NCI-H748 (cell line): ENCODE data around the gene LRRC4.

Experiments
- DNase-seq: peaks from one replicate; lab custom pipeline; 2025; ENCODE audit not compliant: unreplicated experiment; lab: John Stamatoyannopoulos, UW

The LRRC4 gene

DNA sequence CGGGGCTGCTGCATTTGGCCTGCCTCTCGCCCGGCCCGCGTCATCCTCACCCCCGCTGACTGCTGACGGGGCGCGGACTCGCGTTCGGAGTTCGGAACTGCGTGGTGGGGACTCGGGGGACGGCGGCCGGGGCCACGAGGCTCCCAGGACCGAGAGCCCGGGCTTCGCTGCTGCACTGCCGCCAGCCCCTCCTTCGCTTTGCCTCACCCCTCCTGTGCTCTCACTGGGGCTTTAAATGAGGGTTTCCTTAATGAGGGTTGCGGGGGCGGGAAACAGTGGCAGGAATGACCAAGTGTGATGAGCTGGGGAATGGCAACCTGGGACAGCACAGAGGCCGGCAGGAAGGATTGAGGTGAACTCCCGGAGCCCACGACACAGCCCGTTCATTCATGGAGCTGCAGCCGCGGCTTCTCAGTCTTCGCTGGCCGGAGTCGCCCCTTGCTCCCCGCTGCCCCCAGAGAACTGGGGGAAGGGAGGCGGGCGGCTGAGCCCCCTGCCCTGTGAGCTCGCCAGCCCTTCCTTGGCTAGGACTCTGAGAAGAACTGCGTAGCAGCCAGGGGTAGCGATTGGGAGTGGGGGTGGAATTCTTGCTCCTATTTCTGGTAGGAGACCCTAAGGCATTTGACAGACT lies 1.5 kb upstream of the LRRC4 start:
- DNase-seq = peak; percentile 42

DNA sequence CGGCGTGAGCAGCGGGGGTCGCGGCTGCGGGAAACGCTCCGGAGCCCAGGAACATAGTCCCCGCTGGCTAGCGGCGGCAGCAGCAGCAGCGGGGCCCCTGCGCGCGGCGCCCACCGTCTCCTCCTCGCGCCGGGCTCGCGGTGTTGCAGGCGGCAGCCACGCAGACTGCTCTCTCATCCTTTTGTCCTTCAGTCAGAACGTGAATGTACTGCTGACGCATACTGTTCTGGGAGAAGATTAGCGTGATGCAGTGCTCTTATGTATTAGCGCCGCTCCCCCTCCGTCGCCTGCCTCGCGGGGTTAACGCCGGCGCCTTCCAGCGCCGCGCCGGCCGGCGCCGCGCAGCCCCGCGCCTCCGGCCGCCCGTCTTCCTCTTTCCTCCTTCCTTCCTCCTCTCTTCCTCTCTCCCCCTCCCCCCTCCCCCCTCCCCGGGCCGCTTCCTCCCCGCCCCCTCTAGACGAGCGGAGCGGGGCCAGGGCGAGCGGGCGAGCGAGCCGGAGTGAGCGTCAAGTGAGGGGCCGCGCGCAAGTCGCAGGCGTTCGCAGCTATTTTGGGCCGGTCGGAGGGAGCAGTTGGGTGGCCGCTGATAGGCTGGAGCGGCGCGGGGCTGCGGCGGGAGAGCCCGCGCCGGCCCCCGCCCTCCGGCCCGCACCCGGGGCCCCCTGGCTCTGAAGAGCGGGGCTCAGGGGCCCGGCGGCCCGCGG lies 816 bp upstream of the LRRC4 start:
- DNase-seq = peak; percentile 88

DNA sequence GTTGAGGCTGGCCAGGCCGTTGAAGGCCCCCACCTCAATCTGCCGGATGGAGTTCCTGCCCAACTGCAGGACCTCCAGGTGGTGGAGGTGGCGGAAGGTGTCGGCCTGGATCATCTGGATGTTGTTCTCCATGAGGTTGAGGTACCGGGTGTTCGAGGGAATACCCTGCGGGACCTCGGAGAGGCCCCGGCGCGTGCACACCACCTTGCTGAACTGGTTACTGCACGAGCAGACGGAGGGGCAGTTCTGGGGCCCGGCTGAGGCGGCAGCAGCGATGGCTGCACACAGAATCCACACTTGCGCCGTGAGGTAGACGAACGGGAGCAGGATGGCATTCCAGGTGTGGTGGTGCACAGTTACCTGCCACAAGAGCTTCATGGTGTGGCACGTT lies 979 bp downstream of the LRRC4 start:
- no peak for DNase-seq

DNA sequence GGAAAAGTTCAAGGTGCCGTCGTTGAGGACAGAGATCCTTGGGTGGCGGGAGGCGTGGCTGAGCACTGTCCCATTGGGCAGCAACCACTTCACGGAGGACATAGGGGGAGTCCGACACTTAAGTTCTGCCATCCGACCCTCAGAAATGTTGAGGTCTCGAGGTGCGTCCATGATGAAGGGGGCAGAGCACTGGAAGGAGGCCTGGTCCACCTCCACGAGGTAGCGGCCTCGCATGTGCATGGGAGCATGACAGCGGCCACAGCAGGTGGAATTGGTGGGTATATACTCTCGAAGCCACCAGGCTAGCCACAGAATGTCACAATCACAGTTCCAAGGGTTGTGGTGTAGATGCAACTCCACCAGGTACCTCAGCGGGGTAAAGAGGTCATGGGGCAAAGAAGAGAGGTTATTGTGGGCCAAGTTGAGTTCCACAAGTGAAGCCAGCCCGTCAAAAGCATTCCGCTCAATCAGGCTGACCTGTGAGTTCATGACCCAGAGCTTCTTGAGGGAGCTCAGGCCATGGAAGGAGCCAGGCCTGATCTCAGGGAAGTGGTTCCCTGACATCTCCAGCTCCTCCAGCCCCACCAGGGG lies 1.7 kb downstream of the LRRC4 start:
- no peak for DNase-seq

DNA sequence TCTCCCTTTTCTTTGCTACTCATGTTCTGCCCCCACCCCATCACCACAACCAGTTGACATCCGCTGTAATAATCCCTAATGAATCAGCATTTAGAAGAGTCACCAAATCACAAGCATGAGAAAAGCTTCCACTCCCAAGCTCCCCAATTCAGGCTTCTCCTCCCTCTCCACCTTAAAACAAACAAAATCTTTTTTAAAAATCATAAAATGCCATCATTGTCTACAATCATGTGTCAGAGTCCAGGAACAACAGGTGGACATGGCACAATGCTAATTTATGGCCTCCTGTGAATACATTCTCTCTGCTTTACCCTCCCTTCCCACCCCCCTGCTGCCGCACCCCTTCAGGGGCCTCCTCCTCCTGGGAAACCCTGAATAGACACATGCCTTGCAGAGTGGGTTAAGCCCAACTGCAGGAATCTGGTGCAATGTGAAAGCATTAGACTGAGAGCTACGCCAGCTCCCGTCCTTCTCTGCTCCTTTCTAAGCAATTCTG lies 3.7 kb downstream of the LRRC4 start:
- peak; percentile 11 for DNase-seq

DNA sequence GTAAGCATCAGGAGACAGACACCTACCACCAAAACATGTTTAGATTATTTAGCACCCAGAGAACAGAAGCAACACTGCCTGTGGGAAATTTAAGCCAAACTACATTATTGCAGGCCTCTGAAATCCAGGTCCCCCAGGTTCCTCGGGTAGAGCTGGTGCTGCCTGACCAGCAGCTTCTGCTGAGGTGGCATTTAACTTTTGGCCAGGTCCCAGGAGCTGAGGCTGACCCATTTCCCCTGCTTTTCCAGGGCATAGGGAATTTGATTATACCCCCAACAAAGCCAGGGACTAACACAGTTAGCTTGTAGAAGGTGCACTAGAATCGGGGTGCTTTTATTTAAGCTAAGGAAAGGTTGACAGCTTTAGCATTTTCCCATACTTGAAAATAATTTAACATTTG lies 4.7 kb downstream of the LRRC4 start:
- no peak for DNase-seq

DNA sequence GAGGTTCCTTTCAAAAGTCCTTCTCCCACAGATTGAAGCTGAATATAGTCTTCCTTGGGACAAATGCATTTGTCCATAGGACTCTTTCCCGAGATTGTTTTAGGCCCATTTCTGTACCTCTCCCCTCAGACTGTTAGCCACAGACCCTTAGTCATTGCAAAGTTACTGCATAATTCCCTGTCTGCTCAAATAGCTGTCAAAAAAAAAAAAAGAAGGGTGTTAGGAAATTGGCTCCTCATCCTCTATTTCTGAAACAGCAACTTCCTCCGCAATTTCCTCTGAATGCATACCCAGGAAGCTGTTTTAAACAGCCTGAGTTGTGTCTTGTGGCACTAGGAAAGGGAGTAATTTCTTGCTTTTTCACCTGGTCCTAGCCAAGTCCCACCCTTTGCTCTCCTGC lies 5.4 kb downstream of the LRRC4 start:
- no peak for DNase-seq

DNA sequence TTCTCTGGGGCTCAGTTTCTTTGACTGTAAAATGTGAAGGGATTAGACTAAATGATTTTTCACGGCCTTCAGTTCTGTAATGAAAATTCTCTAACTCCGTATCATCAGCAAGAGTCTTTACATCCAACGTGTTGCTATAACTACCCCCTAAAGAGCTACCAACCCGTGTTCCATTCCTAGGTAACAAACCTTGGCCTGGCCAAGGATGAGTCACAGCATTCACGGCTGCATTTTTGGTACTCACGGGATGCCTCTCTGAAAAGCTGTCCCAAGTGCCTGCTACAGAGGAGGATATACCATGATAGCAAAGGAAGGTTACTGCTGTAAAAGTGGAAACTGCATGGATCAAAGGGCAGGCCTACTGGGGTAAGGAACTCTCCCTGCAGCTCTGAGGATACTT lies 5.9 kb downstream of the LRRC4 start:
- DNase-seq = no peak

DNA sequence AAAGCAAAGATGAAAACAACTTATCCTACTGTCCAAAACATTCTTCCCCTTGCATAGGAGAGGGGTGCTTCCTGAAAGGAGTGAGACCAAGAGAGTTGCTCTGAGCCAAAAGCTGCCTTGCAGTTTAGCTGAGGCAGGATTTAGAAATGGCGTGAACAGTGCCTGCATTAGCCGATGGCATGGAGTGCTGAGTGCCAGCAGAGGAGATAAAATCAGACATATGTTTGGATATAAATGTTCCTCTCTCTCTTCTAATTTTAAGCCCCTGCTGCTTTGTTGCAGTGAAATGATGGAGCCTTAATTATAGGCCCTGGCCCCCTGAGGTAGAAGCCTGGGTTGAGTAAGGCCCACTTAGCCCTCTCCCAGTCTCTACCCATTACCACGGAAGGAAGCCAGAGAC lies 7.1 kb downstream of the LRRC4 start:
- DNase-seq = no peak

DNA sequence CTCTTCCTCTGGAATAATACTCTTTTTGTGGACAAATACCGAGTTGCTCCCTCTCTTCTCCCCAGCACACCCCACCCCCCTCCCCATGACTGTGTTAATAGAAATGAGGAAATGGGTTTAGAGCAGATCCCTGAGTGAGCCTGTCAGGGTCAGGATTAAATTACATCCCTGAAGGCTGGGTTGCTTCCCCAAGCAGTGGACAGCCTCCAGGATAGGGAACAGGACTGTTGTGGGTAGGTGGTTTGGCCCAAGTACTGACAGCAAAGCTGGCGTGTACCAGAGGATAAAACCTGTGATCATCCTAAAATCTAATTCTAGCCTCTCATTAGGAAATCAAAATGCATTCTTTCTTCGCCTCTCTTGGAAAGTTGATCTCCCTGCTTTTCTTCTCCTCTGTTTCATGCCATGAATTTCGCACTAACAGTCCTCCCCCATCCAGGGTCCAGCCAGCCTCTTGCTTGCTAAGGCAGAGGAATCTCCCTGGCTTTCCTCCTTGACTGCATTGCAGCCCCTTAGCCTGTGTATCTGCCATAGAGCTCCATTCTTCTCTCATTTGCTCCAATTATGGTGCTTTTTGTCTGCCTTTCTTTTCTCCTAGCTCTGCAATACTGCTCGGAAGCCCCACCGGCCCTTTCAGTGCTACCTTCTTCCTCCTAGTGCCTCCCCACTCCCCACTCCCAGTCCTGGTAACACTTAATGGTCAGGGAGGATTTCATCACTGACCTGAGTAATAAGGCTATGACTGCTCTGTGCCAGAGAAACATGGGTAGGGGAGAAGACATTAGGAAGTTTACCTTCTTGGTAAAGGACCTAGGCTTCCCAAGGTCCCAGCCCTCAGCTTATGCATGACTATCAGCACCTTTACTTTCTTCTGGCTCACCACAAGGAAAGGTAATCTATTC lies 8.4 kb downstream of the LRRC4 start:
- no peak for DNase-seq

DNA sequence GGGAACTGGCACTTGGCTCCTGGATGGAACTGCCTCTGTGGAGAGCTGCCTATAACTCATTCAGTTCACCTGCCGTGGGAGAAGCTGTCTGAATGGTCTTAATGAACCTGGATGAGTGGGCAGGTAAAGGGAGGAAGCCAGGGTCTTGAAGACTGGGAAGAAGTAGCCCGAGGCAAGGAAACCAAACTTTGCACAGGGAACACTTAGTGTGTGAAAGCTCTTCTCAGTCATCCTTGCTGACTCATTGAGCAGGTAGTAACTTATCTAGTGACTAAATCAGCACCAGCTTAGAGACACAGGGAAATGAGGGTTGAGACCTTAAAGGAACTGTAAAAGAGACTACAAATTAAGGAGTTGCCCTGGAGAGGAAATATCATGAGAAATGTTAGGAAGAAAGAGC lies 9.9 kb downstream of the LRRC4 start:
- no peak for DNase-seq

DNA sequence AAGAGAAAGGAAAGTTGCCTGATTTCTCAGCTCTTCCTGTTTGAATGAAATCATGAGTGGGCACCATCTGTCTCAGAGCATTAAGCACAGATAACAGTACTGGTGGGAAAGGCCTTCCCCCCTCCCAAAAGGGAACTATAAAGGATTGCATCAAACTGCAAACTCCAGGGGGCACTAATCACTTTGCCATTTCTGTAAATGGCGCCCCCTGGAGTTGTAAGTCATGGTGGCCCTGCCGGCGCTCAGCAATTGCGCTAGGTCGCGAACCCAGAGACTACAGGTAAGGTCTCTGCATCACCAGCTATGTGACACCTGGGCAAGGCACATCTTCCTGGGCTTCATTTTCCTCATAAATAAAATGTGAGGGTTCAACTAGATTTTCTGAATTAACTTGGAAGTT lies 11.1 kb downstream of the LRRC4 start:
- DNase-seq = no peak

DNA sequence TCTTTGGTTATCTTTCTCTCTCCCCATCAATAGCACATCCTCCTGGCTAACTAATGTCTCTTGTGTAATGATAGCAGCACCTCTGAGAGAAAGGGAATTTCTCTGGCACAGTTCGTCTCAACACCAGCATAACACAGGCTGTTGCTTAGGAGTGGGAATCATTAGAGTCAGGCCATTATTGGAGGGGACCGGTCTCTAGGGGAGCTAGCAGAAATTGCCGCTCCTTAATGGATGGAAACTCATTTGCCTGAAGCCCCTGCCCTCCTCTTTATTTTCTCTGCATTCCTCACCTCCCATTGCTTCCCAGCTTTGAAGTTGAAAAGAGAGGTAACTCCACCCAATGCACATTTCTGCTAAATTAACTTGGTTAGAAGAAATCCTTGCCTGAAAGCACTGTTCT lies 11.9 kb downstream of the LRRC4 start:
- no peak for DNase-seq

DNA sequence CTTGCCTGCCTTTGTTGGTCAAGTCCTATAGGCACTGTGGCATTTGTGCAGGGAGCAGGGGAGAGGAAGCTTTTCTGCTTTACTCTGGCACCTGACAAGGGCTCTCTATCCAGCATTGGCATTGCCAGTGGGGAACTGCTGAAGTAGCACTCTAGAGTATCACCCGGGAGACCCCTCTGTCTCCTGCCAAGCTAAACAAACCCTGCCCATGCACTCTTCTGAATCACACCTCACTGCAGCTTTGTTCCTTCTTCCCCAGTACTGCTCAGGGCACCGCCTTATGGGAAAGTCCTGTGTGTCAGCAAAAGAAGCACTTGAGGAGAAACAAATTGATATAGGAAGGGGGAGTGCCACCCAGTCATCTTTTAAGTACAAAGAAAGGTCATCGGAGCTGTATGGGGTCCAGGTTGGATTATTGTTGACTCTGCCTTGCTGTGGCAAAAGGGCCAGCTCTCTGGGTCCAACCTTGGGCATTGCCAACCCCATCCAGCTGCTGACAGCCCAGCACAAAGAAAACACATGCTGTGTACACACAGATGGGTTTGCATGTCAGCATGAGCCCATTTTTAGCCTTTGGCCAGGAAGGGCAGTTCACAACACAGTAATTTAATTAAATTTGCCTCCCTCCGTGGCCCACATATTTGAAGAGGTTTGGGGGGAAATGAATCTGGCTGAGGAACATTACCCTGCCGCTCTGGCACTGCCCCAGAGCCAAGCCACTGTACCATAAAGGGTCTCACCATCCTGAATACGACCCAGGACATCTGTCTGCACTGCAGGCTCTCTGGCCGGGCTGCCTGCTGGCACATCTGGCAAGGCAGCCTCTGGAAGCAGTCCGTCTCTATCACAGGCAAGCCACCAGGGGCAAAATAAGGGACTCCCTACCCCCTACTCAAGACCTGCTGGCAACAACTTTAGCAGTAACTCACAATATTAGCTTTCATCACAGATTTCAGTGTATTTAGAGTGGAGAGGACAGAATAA lies 13.1 kb downstream of the LRRC4 start:
- peak; percentile 95 for DNase-seq

DNA sequence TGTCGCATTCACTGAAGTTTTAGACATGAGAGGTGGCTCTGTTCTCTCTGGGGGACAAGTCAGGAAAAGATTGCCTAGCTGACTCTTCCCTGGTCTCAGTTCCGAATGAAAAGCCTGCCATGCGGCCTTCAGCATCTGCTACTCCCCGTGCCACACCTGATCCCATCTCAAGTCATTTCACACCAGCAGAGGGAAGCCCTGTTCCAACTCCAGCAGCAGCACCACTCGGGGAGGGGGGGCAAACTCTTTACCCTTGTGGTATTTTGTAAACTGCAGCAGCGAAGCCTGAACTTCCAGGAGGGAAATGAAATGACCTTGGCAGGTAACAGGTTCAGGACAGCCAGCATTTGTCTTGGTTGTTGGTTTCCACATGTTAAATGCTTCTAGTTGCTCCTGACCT lies 13.8 kb downstream of the LRRC4 start:
- DNase-seq = no peak

DNA sequence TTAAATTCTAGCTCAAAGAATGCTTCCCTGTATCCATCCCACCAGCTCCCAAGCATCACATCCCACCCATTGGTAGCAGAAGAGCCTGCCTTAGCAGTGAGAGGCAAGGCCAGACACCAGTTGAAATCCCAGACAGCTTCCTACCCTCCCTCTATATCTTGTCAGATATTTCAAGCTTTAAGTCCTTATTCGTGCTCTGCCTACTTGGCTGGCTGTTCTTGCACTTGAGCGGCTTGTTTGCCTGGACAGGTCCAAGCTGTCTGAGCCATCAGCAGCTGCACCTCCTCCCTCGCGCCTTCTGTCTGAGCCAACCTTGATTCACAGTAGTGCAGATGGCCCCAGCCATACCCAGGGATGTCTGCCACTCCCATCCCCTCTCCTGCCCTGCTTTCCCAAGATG lies 16.4 kb downstream of the LRRC4 start:
- DNase-seq = no peak

DNA sequence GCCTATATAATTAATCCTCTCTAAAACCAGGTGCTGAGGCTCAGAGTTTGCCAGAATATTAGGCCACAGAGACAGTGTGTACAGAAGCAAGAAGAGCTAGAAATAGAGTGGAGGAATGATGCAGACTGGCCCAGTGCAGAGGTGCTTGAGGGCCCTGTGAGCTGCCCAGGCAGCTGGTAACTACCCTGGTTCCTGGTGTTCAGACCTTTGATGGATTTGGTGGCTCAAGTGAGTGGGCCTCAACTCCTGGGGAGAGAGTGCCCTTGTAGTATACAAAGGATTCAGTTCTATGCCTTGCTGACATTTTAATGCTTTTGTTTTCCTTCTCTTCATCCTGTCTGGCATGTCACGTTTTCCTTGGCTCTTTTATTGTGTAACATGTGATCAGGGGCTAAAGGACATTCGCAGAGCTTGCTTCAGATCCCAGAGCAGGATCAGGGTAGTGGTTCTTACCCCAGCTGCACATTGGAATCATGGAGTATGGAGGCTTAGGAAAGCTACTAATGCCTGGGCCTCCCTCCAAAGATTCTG lies 20.0 kb downstream of the LRRC4 start:
- no peak for DNase-seq

DNA sequence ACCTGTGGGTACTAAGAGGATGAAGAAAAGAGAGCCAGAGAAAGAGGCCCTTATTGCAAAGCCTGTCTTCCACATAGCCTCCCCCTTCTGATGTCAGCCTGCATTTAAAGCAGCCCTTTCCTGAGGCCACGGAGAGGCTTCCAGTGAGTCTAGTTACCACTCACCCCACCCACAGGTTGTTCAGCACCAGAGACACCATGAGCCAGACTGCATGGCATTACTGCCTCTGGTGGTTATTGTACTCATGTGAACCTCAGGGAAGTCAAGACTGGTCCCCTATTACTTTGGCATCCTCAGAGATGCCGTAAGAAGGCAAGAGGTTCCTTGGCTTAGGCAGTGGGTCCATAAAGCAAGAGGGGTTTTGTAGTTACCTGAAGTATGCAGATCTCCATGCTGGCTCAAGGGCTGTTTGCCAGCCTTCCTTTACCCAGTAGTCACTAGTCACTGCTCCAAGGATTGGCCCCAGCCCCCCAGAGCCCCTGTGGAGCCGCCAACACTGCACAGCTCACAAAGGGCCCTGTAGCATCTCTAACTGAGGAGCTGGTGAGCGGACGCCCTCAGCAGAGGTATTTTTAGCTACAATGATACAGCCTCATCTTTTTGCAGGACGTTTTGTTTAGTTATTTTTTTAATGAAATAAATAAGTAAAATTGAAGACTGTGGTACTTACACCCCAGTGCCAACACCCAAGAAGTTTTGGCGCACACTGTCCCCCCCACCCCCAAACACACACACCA lies 20.7 kb downstream of the LRRC4 start:
- DNase-seq = no peak

DNA sequence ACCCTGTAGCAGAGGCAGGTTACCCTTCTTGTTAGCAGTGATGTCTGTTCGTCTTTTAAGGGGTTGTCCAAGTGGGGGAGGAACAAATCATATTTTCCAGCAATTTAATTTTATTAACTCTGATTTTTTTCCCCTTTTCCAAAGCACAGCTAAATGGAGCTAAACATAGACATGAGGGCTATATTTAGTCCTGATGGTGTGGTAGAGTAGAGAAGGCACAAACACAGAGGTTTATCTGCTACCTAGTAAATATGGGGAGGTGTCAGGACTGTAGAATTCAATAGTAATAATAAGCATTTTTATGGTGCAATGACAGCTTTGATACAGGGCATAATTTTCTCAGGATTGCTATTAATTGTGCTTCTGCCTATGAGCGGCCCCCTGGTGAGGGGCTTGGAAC lies 22.5 kb downstream of the LRRC4 start:
- DNase-seq = no peak
